IMR-90 (cell line): ENCODE measurements around the gene FAM32A. TPM values are rescaled to one million over a fixed set of nuclear protein-coding genes. Genes with fewer than 3 reads are reported as not detected.

Source experiments
- ATAC-seq: fragments of 200-7000 bp; cut with Tn5 transposase; 2 replicates; pipeline ENCODE4 v1.9.1; 2020; ENCODE audit warnings: low read depth, mild to moderate bottlenecking, moderate library complexity
- BruUV-seq: library from RNA; stranded (reverse); fragments of 400-500 nt; replicated peaks from 2 replicates; lab custom pipeline; 2021; lab: Mats Ljungman, UMichigan
- CTCF ChIA-PET: fragments of 300-600 bp; formaldehyde crosslinking; extraction: SDS; loops from one replicate; lab custom pipeline; 2021; ENCODE audit warnings: antibody characterized with exemption; lab: Yijun Ruan, JAX
- POLR2A ChIA-PET: fragments of 300-600 bp; sonication (Branson Sonifier 250); formaldehyde crosslinking; loops from one replicate; lab custom pipeline; 2022; ENCODE audit warnings: antibody characterized with exemption; ENCODE audit not compliant: unreplicated experiment; lab: Charles Lee
- DNase-seq: peaks from one replicate; pipeline ENCODE4 v3.0.0; 2013
- H2AFZ ChIP-seq: replicated peaks from 2 replicates; pipeline ENCODE3; 2013; ENCODE audit warnings: low read length, mild to moderate bottlenecking; ENCODE audit not compliant: poor library complexity
- H2AK5ac ChIP-seq: 2 replicates; pipeline ENCODE4 v1.6.1; 2013; ENCODE audit warnings: low read depth, low read length, inconsistent platforms
- H2AK9ac ChIP-seq: replicated peaks from 2 replicates; pipeline ENCODE3; 2013; ENCODE audit warnings: mild to moderate bottlenecking, low read depth, low read length, moderate library complexity; ENCODE audit not compliant: poor library complexity
- H2BK120ac ChIP-seq: 2 replicates; pipeline ENCODE4 v1.6.1; 2013; ENCODE audit warnings: low read depth, low read length, inconsistent platforms
- H2BK15ac ChIP-seq: 3 replicates; pipeline ENCODE4 v1.6.1; 2013; ENCODE audit warnings: low read depth, low read length, inconsistent platforms
- H2BK20ac ChIP-seq: 2 replicates; pipeline ENCODE4 v1.6.1; 2013; ENCODE audit warnings: low read depth, mild to moderate bottlenecking, inconsistent platforms, low read length, moderate library complexity
- H2BK5ac ChIP-seq: 2 replicates; pipeline ENCODE4 v1.6.1; 2013; ENCODE audit warnings: mild to moderate bottlenecking, low read depth, low read length, inconsistent platforms; ENCODE audit not compliant: poor library complexity, severe bottlenecking
- H3K14ac ChIP-seq: replicated peaks from 2 replicates; pipeline ENCODE4 v1.6.1; 2013; ENCODE audit warnings: low read depth, low read length, inconsistent platforms
- H3K18ac ChIP-seq: 2 replicates; pipeline ENCODE4 v1.6.1; 2013; ENCODE audit warnings: low read depth, low read length, control low read depth
- H3K23ac ChIP-seq: 2 replicates; pipeline ENCODE4 v1.6.1; 2013; ENCODE audit warnings: low read depth, low read length, inconsistent platforms
- H3K27ac ChIP-seq: 2 replicates; pipeline ENCODE4 v1.5.1; 2013; ENCODE audit warnings: mild to moderate bottlenecking, control low read depth, low read length; ENCODE audit not compliant: insufficient read depth
- H3K27me3 ChIP-seq: 2 replicates; pipeline ENCODE4 v1.6.1; 2013; ENCODE audit warnings: low read length; ENCODE audit not compliant: control insufficient read depth, insufficient read depth
- H3K36me3 ChIP-seq: 2 replicates; pipeline ENCODE4 v1.6.1; 2013; ENCODE audit warnings: low read length, mixed read lengths; ENCODE audit not compliant: control insufficient read depth, insufficient read depth
- H3K4ac ChIP-seq: 2 replicates; pipeline ENCODE4 v1.6.1; 2013; ENCODE audit warnings: low read depth, low read length, inconsistent platforms
- H3K4me1 ChIP-seq: 2 replicates; pipeline ENCODE4 v1.6.1; 2013; ENCODE audit warnings: low read length, mixed read lengths; ENCODE audit not compliant: control insufficient read depth, insufficient read depth
- H3K4me2 ChIP-seq: 2 replicates; pipeline ENCODE4 v1.6.1; 2013; ENCODE audit warnings: low read depth, mild to moderate bottlenecking, control low read depth, low read length, moderate library complexity
- H3K4me3 ChIP-seq: 2 replicates; pipeline ENCODE4 v1.5.1; 2013; ENCODE audit warnings: low read depth, mild to moderate bottlenecking, control low read depth, low read length, moderate library complexity; ENCODE audit not compliant: insufficient read depth
- H3K56ac ChIP-seq: 2 replicates; pipeline ENCODE4 v1.6.1; 2013; ENCODE audit warnings: low read length, inconsistent platforms; ENCODE audit not compliant: insufficient read depth; ENCODE audit errors: extremely low read depth
- H3K79me1 ChIP-seq, 2 experiments: 2 replicates each; pipeline ENCODE4 v1.6.1; 2013; ENCODE audit warnings: low read length in 2 of 2, inconsistent platforms in 1 of 2, low read depth in 1 of 2
- H3K9ac ChIP-seq: 2 replicates; pipeline ENCODE4 v1.6.1; 2013; ENCODE audit warnings: low read depth, low read length, control low read depth
- H3K9me1 ChIP-seq: 2 replicates; pipeline ENCODE4 v1.6.1; 2013; ENCODE audit warnings: low read length, inconsistent platforms; ENCODE audit not compliant: insufficient read depth
- H3K9me3 ChIP-seq: 2 replicates; pipeline ENCODE4 v1.6.1; 2013; ENCODE audit warnings: low read length; ENCODE audit not compliant: control insufficient read depth, insufficient read depth
- H4K20me1 ChIP-seq: 2 replicates; pipeline ENCODE4 v1.6.1; 2013; ENCODE audit warnings: low read length, inconsistent platforms; ENCODE audit not compliant: insufficient read depth
- H4K5ac ChIP-seq: 2 replicates; pipeline ENCODE4 v1.6.1; 2013; ENCODE audit warnings: mild to moderate bottlenecking, low read depth, low read length, control low read depth
- H4K8ac ChIP-seq, 2 experiments: 2 replicates each; pipeline ENCODE4 v1.6.1; 2013; ENCODE audit warnings: low read depth in 2 of 2, low read length in 2 of 2, control low read depth in 1 of 2, inconsistent platforms in 1 of 2
- H4K91ac ChIP-seq: 2 replicates; pipeline ENCODE4 v1.6.1; 2013; ENCODE audit warnings: low read depth, low read length, inconsistent platforms; ENCODE audit not compliant: insufficient read depth
- BHLHE40 ChIP-seq: fragments of 150-350 bp; IDR thresholded peaks from 2 replicates; pipeline ENCODE4 v1.6.1; 2016; ENCODE audit warnings: mild to moderate bottlenecking, low read depth, low read length
- CEBPB ChIP-seq: IDR thresholded peaks from 2 replicates; pipeline ENCODE4 v1.6.1; 2012; ENCODE audit warnings: low read depth, low read length, improper control_type of control experiment
- MAFK ChIP-seq: IDR thresholded peaks from 2 replicates; pipeline ENCODE4 v1.6.1; 2012; ENCODE audit warnings: low read depth, low read length, improper control_type of control experiment
- MAZ ChIP-seq: IDR thresholded peaks from 2 replicates; pipeline ENCODE4 v1.6.1; 2012; ENCODE audit warnings: low read depth, mild to moderate bottlenecking, low read length, improper control_type of control experiment, moderate library complexity, borderline replicate concordance
- MXI1 ChIP-seq: IDR thresholded peaks from 2 replicates; pipeline ENCODE4 v1.6.1; 2012; ENCODE audit warnings: low read depth, mild to moderate bottlenecking, low read length, moderate library complexity, borderline replicate concordance
- NFE2L2 ChIP-seq: fragments of 150-350 bp; IDR thresholded peaks from 2 replicates; pipeline ENCODE4 v1.6.1; 2016; ENCODE audit warnings: low read depth, mild to moderate bottlenecking, low read length
- POLR2A ChIP-seq: IDR thresholded peaks from 2 replicates; pipeline ENCODE4 v1.6.1; 2012; ENCODE audit warnings: mild to moderate bottlenecking, low read depth, low read length
- RAD21 ChIP-seq: IDR thresholded peaks from 2 replicates; pipeline ENCODE4 v1.6.1; 2012; ENCODE audit warnings: low read length, improper control_type of control experiment
- RFX5 ChIP-seq: IDR thresholded peaks from 2 replicates; pipeline ENCODE4 v1.8.0; 2012; ENCODE audit warnings: low read depth, mild to moderate bottlenecking, low read length, moderate library complexity
- WGBS, 2 experiments: methylation state at CpG; one replicate each; pipeline versions ENCODE4 v1.1.5 to v1.1.7; 2013; ENCODE audit warnings: missing lambda C conversion rate in 2 of 2; ENCODE audit not compliant: insufficient read length in 1 of 2; ENCODE audit errors: extremely low coverage in 2 of 2; 5-methylcytosine and 5-hydroxymethylcytosine counted together
- dilution Hi-C: fragments of 300-500 bp; cut with HindIII; formaldehyde crosslinking; loops from one replicate; pipeline ENCODE4 v1.14.3; 2018; ENCODE audit warnings: low sequenced_read_pairs; ENCODE audit not compliant: unreplicated experiment
- in situ Hi-C: fragments of 300-500 bp; cut with MboI; formaldehyde crosslinking; loops from 3 replicates; pipeline ENCODE4 v1.14.3; 2019; ENCODE audit warnings: low sequenced_read_pairs, inconsistent platforms, mixed read lengths
- intact Hi-C: fragments of 100-400 bp; cut with micrococcal nuclease; formaldehyde crosslinking; loops from 2 replicates; pipeline ENCODE4 v1.10.0; 2022
- polyA plus RNA-seq, 3 experiments: library from polyadenylated mRNA; depleted of rRNA; stranded (reverse); fragments of >200 nt; gene quantifications; 2 replicates each; pipeline ENCODE4 v1.2.3, GENCODE V29; 2012; ENCODE audit warnings: low replicate concordance in 1 of 3
- total RNA-seq: library from RNA; depleted of rRNA; stranded (reverse); fragments of >200 nt; gene quantifications from 2 replicates; pipeline ENCODE4 v1.2.3, GENCODE V29; 2012
- TF ChIP-seq, protein P1 (sequence below): conservative IDR thresholded peaks from 2 replicates; pipeline ENCODE4 v1.5.1; 2012; ENCODE audit warnings: mild to moderate bottlenecking, low read depth, low read length, improper control_type of control experiment

Gene FAM32A
- total and polyA plus RNA-seq, 2 of the 4 experiments (the other 2 are of a cell fraction) = 99.5 to 130 TPM

DNA sequence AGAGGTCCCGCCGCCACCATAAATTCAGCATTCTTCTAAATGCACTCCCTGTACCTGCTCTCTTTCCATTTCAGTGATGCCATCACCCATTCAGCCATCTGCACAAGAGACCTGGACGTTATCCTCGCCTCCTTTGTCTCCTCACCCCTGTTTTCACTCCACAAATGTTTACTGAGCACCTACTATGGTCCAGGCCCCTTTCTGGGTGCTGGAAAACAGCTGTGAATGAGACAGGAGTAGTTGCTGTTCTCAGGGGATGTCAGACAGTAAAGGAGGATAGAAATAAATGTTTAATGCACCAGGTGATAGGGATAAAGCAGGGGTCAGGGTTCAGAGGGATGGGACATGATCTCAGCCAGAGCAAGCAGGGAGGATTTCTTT is 15.8 kb downstream of the FAM32A start:
- Histone ChIP-seq H2BK5ac (no peak overlapping the region), H3K9me1 (peaks cover 24% of the 10 kb centered on the region), H2BK120ac (no peak overlapping the region), H4K91ac (no peak overlapping the region), H2BK20ac (no peak overlapping the region), H3K14ac (no peak overlapping the region), H3K4me3 (no peak overlapping the region), H2AFZ (no peak overlapping the region), H3K9ac (no peak overlapping the region), H4K20me1 (peaks cover 51% of the 10 kb centered on the region), H3K9me3 (no peaks in the 10 kb centered on the region), H3K27me3 (no peaks in the 10 kb centered on the region), H4K5ac (no peak overlapping the region), H3K56ac (no peak overlapping the region), H3K4me1 (peaks cover 11% of the 10 kb centered on the region), H3K36me3 (peaks cover 46% of the 10 kb centered on the region), H2BK15ac (no peak overlapping the region), H3K27ac (no peak overlapping the region), H3K18ac (no peak overlapping the region), H3K23ac (no peak overlapping the region), H4K8ac (no peak overlapping the region), H2AK5ac (no peak overlapping the region; the same call in 1 of the 2 replicates), H3K4ac (no peak overlapping the region), H2AK9ac (no peak overlapping the region), H3K79me1 (peaks cover 24 to 66% of the 10 kb centered on the region in 2 experiments), H3K4me2 (no peak overlapping the region)
- no peak for DNase-seq
- CTCF ChIA-PET = no interaction called here
- TF ChIP-seq BHLHE40 = no peak
- TF ChIP-seq MAFK = no peak
- TF ChIP-seq, protein P1, sequence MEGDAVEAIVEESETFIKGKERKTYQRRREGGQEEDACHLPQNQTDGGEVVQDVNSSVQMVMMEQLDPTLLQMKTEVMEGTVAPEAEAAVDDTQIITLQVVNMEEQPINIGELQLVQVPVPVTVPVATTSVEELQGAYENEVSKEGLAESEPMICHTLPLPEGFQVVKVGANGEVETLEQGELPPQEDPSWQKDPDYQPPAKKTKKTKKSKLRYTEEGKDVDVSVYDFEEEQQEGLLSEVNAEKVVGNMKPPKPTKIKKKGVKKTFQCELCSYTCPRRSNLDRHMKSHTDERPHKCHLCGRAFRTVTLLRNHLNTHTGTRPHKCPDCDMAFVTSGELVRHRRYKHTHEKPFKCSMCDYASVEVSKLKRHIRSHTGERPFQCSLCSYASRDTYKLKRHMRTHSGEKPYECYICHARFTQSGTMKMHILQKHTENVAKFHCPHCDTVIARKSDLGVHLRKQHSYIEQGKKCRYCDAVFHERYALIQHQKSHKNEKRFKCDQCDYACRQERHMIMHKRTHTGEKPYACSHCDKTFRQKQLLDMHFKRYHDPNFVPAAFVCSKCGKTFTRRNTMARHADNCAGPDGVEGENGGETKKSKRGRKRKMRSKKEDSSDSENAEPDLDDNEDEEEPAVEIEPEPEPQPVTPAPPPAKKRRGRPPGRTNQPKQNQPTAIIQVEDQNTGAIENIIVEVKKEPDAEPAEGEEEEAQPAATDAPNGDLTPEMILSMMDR = no peak
- no peak for TF ChIP-seq NFE2L2
- TF ChIP-seq MAZ = no peak
- no peak for TF ChIP-seq RFX5
- TF ChIP-seq MXI1 = no peak
- no peak for TF ChIP-seq POLR2A
- no peak for TF ChIP-seq RAD21
- no peak for TF ChIP-seq CEBPB
- BruUV-seq = no TSS peak
- intact Hi-C loops = no loop called here
- dilution Hi-C loops = no loop called here
- POLR2A ChIA-PET = no interaction called here
- no peak for ATAC-seq
- in situ Hi-C loops = no loop called here
- 100% methylated on average over 2 of the region's 4 CpGs; no CpG with 5 or more reads in 1 of the 2 experiments for WGBS, 2 experiments
